ENCODE data around the gene PDZD2.

- TF ChIP-seq POLR2A (IDR thresholded peaks at IDR 0.05) (no peak), CTCF (IDR thresholded peaks at IDR 0.05 in 4 of 5, conservative IDR thresholded peaks at IDR 0.05 in 1 of 5) (no peak)
Observed at GRCh38 chr5:31738199-31738598, 99.3 kb downstream of the PDZD2 start.

All from gastrocnemius medialis (tissue), 4 donors.